HG02642 (cell line): ENCODE results near the gene CYP51A1.
"Not testable (repeated sequence)": the region's sequence is repeated elsewhere in the genome, so short reads cannot be mapped to it uniquely, and the experiment has no call there.

Source experiments
- ATAC-seq: cut with Tn5 transposase; IDR thresholded peaks from one replicate; pipeline ENCODE4 v1.9.1; 2021; ENCODE audit warnings: mild to moderate bottlenecking; ENCODE audit not compliant: unreplicated experiment, poor library complexity

The CYP51A1 gene

DNA sequence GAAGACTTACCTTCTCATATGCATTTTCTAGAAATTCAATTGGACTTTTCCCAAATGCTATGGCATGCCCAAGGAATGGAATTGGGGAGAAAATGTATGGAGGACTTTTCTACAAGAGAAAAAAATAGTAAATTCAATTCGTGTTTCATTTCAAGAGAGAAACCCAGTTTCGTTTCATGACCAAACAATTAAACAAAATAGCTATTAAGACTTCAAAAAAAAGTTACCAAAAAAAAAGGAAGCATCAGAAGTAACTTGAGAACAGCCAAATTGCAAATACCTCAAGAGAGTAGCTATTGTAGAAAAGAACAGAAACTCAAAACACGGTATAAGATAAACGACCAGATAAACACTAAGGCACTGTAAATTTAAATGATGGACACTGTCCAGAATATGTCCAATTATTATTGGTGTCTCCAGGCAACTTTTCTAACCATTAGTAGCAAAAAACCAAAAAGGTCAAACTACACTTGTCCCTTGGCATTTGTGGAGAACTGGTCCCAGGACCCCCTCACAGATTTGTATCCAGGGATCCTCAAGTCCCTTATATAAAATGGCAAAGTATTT lies 2.4 kb downstream of the CYP51A1 start:
- no peak for ATAC-seq

DNA sequence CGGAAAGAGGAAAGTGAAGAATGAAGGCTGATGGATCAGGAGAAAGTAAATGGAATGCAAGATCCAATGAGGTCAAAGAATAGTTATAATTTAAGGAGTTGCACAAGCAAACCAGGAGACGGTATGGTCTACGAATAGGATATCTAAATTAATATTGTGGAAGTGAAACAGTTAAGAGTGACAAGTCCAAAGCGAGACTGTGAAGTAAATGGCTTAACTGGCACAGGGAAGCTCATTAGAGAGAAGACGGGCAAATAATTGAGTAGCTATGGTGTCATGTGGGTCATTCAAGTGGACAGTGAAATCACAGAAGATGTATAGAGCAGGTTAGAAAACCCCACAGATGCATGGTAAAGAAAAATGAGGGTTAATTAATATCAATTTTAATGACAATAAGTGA lies 3.2 kb downstream of the CYP51A1 start:
- ATAC-seq: no peak

DNA sequence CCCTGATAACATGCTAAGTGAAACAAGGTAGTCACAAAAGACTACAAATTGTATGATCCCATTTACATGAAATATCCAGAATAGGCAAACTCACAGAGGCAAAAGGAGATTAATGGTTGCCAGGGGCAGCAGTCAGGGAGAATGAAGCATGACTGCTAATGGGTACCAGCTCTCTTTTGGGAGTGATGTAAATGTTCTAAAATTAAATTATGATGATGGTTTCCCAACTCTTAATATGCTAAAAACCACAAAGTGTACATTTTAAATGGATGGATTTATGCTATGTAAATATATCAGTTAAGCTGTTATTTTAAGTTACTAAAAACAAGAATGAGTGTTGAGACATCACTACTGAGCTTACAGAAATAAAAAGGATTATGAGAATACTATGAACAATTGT lies 12.6 kb downstream of the CYP51A1 start:
- no peak for ATAC-seq

DNA sequence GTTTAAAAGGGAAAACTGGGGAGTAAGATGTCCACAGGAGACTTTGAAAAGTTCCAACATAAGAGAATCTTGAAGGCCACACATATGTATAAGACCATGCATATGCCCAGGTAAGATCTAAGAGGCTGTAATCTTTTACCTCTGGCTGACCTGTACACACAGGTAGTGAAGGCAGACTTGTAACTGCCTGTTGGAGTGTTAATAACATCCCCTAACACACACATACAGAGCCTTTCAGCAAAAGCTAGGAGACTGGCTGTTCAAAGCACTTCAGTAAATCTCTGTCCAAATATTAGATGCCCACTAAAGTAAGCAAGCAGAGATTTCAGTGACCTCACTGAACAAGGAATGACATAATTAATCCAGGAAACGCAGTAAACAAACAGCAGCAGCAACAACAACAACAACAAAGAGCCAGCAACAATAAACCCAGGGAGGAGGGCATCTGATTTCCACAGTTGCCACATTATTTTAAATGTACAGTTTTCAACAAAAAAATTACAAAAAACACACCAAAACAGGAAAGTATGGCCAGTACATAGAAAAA lies 15.0 kb downstream of the CYP51A1 start:
- no peak for ATAC-seq

DNA sequence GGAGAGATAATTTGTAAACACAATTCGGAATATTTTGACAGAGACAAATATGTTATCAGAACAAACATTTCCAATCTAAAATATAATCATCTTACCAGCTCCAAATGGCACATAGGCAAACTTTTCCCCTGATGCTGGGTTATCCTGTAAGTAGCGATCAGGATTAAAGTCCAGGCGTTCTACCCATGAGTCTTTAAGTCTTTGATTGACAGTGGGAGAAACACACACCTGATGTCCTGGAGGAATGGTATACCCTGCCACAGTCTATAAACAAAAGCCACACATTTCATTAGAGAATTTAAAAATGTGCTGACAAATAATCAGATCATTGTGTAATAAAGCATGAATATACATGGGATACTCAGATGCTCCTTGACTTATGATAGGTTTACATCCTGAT lies 17.3 kb downstream of the CYP51A1 start:
- no peak for ATAC-seq

DNA sequence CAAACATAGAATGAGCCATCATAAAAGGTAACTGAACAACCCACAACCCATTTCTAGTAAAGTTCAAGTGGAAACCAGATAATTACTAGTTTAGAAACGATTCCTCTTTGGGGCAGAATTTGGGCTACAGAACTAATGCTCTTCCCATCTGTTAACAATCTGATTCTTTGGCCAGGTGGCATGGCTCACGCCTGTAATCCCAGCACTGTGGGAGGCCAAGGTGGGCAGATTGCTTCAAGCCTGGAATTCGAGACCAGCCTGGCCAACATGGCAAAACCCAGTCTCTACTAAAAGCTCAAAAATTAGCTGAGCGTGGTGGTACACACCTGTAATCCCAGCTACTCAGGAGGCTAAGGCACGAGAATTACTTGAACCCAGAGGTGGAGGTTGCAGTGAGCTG lies 18.5 kb downstream of the CYP51A1 start:
- no peak for ATAC-seq

DNA sequence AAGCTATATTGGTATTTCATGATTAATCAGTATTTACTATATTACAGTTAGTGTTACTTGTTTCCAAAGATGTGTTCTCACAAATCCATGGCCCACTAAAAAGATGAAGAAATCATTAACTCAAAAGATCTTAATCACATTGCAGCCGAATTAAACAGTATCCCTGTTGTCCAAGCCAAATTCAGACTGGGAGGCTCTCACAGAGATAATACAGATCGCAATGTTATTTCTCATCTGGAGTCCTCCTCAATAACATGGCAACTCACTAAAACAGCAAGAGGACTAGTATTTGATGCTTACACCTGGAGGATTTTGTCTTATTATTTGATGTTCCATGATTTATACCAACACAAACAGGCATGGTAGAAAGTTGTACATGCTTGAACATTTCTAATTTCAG lies 23.4 kb downstream of the CYP51A1 start:
- ATAC-seq: no peak

DNA sequence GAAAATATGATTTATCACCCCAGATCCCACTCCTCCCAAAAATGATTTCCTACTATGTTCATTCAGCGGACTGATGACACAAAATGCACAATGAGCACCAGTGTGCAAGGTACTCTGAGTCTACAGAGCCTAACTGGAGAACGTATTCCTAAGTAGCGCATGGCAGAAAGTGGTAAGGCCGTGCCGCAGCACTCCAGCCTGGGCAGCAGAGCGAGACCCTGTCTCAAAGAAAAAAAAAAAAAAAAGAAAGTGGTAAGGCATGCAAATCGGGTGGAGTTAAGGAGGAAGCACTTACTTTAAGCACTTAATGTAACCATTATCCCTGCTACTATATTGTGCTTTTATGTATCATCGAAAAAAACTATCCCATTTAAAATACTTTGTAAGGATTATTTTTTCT lies 25.5 kb downstream of the CYP51A1 start:
- no peak for ATAC-seq

DNA sequence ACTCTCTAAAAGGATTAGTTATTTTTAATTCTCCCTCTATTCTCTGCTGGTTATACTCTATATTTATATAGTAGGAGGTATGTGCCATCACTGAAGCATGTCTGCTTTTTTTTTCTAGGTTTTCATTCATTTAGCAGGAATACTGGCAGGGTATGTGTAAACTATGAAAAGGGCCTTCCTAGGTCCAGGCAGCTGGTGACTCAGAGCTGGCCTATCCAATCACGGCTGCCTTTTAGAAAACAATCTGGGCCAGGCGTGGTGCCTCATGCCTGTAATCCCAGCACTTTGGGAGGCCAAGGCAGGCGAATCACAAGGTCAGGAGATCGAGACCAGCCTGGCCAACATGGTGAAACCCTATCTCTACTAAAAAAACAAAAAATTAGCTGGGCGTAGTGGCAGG lies 31.4 kb downstream of the CYP51A1 start:
- ATAC-seq: not testable (repeated sequence)

DNA sequence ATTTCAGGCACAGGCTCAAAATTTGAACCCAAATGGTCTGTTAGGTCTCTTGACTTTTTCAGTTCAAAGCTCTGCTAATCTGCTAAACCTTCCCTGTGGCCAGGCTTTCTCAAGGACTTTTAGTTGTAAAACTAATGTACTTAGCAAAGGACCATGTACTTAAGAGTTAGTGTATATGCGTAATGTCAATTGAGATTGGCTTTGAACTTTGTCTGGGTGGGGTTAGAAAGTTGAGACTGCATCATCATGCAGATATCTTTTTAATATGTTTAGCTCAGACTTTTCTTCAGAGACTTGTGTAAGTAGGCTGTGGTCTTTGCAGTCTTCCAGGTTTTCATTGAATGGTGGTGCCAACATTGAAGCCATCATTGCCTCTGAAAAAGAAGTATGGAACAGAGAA lies 33.7 kb downstream of the CYP51A1 start:
- no peak for ATAC-seq

DNA sequence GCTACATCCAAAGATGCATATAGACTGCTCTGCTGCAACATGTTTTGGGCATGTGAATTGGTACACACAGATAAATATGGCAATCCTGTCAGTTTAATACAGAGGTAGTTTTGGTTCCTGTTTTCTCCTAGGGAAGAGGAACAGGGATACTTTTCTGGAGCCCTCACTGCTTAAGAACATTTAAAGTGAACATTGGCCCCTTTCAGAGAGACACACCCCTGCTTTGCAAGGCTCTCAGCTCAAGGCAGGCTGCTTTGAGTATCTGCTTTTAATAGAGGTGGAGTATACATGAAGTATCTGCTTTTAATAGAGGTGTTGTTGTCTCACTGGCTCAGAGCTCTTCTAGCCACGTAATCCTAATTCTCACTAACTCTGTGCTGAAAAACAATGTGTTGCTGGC lies 38.9 kb downstream of the CYP51A1 start:
- no peak for ATAC-seq

DNA sequence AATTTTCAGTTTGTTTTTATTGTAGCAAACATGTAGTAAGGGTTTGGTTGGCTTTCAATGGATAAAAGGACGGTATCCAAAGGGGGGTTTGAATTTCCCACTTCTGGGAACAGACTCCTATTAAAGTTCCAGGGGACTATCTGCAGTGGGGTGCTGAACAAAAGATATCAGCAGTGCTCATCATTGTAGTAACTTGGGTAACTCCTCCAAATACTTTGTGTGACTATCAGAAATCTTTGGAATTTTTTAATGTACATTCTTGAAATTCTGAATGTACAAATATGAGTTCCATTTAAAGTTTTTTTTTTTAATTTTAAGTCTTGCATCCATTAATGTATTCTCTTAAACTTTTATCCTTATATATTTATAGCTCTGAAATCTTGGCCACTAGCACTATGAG lies 42.1 kb downstream of the CYP51A1 start:
- no peak for ATAC-seq

DNA sequence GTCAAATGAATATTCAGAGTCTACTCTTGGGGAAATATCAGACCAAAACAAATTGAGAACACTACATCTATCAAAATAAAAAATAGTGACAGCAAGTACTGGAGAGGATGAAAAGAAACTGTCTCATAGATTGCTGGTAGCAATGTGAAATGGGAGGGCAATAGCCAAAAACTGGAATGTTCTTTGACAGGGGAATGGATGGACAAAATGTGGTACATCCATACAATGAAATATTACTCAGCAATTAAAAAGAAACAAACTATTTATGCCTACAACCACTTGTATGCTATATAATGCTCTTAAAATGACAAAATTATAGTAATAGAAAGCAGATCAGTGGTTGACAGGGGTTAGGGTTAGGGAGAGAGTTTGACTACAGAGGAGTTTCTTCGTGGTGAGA lies 46.0 kb downstream of the CYP51A1 start:
- ATAC-seq: no peak

DNA sequence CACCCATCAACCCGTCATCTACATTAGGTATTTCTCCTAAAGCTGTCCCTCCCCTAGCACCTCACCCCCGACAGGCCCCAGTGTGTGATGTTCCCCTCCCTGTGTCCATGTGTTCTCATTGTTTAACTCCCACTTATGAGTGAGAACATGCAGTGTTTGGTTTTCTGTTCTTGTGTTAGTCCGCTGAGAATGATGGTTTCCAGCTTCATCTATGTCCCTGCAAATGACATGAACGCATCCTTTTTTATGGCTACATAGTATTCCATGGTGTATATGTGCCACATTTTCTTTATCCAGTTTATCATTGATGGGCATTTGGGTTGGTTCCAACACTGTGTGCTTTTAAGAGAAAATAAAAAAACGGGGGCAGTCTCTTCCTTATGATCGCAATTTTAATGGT lies 50.4 kb downstream of the CYP51A1 start:
- ATAC-seq: not testable (repeated sequence)

DNA sequence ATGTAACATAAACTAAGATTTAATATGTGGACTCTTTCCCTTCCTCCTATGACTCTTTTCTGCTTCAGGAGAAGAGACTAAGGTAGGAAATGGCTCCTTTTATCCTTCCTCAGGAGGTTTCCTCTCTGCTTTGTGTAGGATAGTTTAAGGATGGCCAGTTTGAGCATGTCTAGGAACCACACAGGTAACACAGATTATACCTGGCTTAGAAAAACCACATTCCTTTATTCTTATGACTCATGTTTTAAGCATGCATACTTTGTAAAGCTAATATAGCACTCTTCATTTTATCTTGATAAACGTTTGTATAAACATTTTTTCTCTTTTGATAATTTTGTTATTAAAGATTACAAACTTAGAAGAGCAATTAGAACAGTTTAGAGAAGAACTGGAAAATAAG lies 57.8 kb downstream of the CYP51A1 start:
- no peak for ATAC-seq

DNA sequence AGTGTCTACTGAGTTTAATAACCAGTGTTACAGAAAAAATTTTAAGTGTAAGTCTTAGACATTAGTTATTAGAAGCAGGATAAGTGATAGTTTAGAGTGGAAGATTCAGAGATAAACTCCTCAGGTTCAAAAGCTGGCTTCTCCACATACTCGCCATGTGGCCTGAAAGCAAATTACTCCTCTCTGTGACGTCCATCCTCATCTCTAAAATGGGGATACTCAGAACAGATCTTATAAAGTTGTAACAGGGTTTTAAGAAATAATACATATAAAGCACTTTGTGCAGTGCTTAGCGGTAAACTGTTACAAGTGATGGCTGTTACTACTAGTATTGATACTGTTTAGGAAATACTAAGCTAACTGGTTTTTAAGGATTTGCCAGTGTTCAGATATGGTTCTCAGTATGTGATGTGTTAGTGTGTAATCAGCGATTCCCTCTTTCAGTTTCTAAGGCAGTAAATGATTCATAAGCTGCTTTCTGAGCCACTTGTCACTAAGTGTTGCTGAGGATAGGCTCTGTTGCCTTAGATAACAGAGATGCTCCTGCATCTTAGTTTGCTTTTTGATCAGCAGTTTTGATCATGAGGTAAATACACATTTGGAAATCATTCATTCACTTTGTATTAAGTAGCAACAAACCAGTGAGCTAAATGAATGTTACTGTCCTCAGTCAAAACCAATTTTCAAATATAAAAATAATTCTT lies 58.7 kb downstream of the CYP51A1 start:
- peak; percentile 74 for ATAC-seq

DNA sequence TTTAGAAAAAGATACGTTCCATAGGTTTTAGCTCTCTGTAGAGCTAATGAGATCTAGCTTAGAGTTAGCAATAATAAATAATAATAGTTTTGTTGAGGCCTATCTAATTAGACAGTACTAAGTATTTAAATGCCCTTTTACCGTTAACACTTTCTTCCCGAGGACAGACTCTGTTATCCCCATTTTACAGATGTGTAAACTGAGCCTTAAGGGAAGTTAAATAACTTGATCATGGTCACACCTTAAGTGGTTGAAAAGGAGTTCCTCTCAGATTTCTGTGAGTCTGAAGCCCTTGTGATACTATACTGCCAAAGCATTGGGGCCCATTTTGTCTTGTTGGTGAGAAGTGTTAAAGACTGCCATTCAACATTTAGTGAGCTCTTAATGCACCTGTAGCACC lies 61.6 kb downstream of the CYP51A1 start:
- no peak for ATAC-seq

DNA sequence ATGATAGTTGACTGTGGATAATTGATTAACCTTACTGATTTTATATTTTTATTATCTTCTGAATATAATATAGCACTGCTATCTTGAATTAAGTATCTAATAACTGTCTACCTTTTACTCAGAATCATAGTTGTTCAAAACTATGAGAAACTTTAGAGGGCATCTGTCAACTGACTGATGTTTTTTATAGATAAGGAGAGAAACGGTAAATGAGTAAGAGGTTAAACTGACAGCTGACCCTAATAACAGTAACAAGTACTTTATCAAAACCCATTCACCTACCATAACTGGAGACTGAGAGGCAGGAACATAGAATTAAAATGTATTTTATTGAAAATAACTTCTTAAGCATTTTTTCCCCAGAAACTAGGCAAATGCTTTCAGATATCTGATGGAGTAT lies 62.2 kb downstream of the CYP51A1 start:
- ATAC-seq: no peak

DNA sequence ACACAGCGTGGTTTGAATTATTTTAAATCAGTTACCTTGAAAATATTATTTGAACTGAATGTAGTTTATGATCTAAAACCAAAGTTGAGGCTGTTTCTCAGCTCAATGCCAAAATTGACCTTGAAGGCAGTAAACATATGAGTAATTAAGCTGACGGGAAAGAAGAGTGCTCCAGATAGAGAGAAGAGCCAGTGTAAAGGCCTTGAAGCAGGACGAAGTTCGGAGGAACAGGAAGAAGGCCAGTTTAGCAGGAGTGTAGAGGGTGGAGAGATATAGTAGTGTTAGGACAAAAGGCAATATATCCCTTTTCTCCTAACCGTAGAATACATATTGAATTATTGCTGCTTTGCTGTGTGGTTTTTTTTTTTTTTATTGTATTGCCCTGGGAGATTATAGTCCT lies 63.2 kb downstream of the CYP51A1 start:
- ATAC-seq: no peak

DNA sequence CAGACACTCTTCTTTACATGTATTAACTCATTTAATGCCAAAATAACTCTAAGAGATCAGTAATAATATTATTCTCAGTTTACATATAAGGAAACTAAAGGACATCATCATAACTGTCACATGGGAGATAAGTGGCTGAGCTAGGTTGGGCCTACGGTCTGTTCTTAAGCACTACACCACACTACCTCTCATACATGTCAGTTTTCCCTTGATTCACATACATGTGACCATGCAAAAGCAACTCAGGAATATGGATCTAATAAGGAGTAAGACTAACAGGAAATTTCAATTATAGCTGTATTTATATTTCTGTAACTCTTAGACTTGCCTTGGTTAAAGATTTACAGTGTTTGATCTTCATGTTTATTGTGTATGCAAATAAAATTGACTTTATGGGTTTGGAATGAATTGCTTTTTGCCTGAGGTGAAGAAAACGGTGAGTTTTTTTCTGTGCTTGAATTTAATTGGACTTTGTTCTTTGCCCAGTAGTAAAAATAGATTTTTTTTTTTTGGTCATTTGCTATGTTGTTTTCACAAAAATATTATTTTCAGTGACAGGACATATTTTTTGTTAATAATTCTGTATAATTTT lies 69.7 kb downstream of the CYP51A1 start:
- ATAC-seq: no peak
